ENCODE results near the gene DGKZ.

- TF ChIP-seq, protein P1, sequence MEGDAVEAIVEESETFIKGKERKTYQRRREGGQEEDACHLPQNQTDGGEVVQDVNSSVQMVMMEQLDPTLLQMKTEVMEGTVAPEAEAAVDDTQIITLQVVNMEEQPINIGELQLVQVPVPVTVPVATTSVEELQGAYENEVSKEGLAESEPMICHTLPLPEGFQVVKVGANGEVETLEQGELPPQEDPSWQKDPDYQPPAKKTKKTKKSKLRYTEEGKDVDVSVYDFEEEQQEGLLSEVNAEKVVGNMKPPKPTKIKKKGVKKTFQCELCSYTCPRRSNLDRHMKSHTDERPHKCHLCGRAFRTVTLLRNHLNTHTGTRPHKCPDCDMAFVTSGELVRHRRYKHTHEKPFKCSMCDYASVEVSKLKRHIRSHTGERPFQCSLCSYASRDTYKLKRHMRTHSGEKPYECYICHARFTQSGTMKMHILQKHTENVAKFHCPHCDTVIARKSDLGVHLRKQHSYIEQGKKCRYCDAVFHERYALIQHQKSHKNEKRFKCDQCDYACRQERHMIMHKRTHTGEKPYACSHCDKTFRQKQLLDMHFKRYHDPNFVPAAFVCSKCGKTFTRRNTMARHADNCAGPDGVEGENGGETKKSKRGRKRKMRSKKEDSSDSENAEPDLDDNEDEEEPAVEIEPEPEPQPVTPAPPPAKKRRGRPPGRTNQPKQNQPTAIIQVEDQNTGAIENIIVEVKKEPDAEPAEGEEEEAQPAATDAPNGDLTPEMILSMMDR (IDR thresholded peaks at IDR 0.05), result no peak
- no peak for TF ChIP-seq POLR2A (IDR thresholded peaks at IDR 0.05)
Measured at GRCh38 chr11:46426233-46426991, 79.1 kb downstream of the DGKZ start.
